MM.1S (cell line): Measurements from ENCODE around the gene CP.

Experiments used
- CTCF ChIP-seq: fragments of 300-600 bp; sonication (generic); IDR thresholded peaks from 2 replicates; pipeline ENCODE4 v1.5.1; 2016; ENCODE audit warnings: antibody characterized with exemption, low read length, mixed read lengths
- EZH2phosphoT487 ChIP-seq: fragments of 300-600 bp; sonication (generic); IDR thresholded peaks from 2 replicates; pipeline ENCODE4 v1.6.1; 2018; ENCODE audit warnings: antibody characterized with exemption, low read length

- TF ChIP-seq CTCF, result no peak
- TF ChIP-seq EZH2phosphoT487, result no peak
These were observed 36.7 kb upstream of the CP start for GRCh38 chr3:149258298-149258697.
